ENCODE measurements around the gene SPSB1. TPM values are rescaled to one million over a fixed set of nuclear protein-coding genes. Genes with fewer than 3 reads are reported as not detected.

SPSB1 gene
- polyA plus RNA-seq, 1 donor (not counting 4 experiments of a cell fraction or from before 2014, with no cell fraction given) = 19.8 TPM

DNA sequence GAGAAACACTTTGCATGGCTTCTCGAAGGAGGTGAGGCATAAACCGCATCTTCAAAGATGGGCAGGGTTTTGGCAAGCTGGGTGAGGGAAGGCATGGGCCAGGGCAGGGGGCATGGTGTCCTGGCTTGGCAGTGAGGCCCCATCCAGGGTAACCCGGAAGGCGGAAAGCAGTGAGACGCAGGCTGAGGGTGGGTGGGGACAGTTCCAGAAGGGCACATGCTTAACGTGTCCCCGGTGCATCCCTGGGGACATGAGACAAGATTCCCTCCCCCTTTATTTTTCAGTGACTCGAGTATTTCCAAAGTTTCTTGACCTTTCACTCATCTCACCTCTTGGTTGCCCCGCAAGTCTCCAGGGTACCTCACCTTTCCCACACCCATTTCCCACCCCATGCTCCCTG lies 123.8 kb downstream of the SPSB1 start:
- Histone ChIP-seq H3K4me3 (ENCODE audit: control insufficient read depth in 2 of 3, extremely low read depth in 1 of 3, insufficient read depth in 2 of 3, low read depth in 1 of 3, low read length in 3 of 3) (no peak overlapping the region), H2AFZ (ENCODE audit: control insufficient read depth, low read length) (no peak overlapping the region), H3K4me1 (ENCODE audit: control insufficient read depth, extremely low read depth, insufficient read depth, low read length) (peaks cover 14% of the 10 kb centered on the region), H3K36me3 (ENCODE audit: control insufficient read depth in 2 of 2, extremely low read depth in 1 of 2, insufficient read depth in 2 of 2, low read length in 2 of 2) (no peaks in the 10 kb centered on the region), H3K4me2 (ENCODE audit: control insufficient read depth, extremely low read depth, insufficient read depth, low read depth, low read length) (no peak overlapping the region), H3K79me2 (ENCODE audit: control insufficient read depth, insufficient read depth, low read length) (no peaks in the 10 kb centered on the region), H3K27ac (ENCODE audit: control insufficient read depth, insufficient read depth, low read length) (no peak overlapping the region), H3K9me3 (ENCODE audit: control insufficient read depth, low read depth, low read length) (no peaks in the 10 kb centered on the region), H4K20me1 (ENCODE audit: control insufficient read depth, extremely low read depth, insufficient read depth, low read length) (no peaks in the 10 kb centered on the region), H3K27me3 (ENCODE audit: control insufficient read depth, extremely low read depth, insufficient read depth, low read length) (peaks cover 3% of the 10 kb centered on the region), H3K9ac (ENCODE audit: control insufficient read depth, extremely low read depth, insufficient read depth, low read length) (no peak overlapping the region), H3K9me1 (ENCODE audit: control insufficient read depth, extremely low read depth, insufficient read depth, low read length) (no peaks in the 10 kb centered on the region)
- DNase-seq (ENCODE audit: low read depth, low spot score) = no peak
- no peak for TF ChIP-seq CTCF (optimal IDR thresholded peaks at IDR 0.05 in 1 of 3, IDR thresholded peaks at IDR 0.05 in 1 of 3, conservative IDR thresholded peaks at IDR 0.05 in 1 of 3; ENCODE audit: extremely low read depth in 1 of 3, insufficient read depth in 2 of 3, low read length in 3 of 3)
- no peak for TF ChIP-seq EZH2 (IDR thresholded peaks at IDR 0.05; ENCODE audit: low read length)
- dilution Hi-C loops (cut with MboI; ENCODE audit: extremely low pct_ligation_motif_present, low sequenced_read_pairs) = no loop called here
- no peak for FAIRE-seq

GRCh38 chr1:9416918-9417500 lies 124.3 kb downstream of the SPSB1 start:
- DNase-seq (ENCODE audit: low read depth, low spot score) (no peak), FAIRE-seq (no peak)
- TF ChIP-seq EZH2 (IDR thresholded peaks at IDR 0.05; ENCODE audit: low read length) (no peak), CTCF (optimal IDR thresholded peaks at IDR 0.05 in 1 of 3, IDR thresholded peaks at IDR 0.05 in 1 of 3, conservative IDR thresholded peaks at IDR 0.05 in 1 of 3; ENCODE audit: extremely low read depth in 1 of 3, insufficient read depth in 2 of 3, low read length in 3 of 3) (no peak)
- dilution Hi-C loops (cut with MboI; ENCODE audit: extremely low pct_ligation_motif_present, low sequenced_read_pairs) = no loop called here
- H3K79me2 ChIP-seq (ENCODE audit: control insufficient read depth, insufficient read depth, low read length) = no peaks in the 10 kb centered on the region
- no peak overlapping the region for H3K4me3 ChIP-seq (ENCODE audit: control insufficient read depth in 2 of 3, extremely low read depth in 1 of 3, insufficient read depth in 2 of 3, low read depth in 1 of 3, low read length in 3 of 3)
- no peaks in the 10 kb centered on the region for H3K9me1 ChIP-seq (ENCODE audit: control insufficient read depth, extremely low read depth, insufficient read depth, low read length)
- H3K4me1 ChIP-seq (ENCODE audit: control insufficient read depth, extremely low read depth, insufficient read depth, low read length) = peaks cover 14% of the 10 kb centered on the region
- no peak overlapping the region for H2AFZ ChIP-seq (ENCODE audit: control insufficient read depth, low read length)
- H3K36me3 ChIP-seq (ENCODE audit: control insufficient read depth in 2 of 2, extremely low read depth in 1 of 2, insufficient read depth in 2 of 2, low read length in 2 of 2) = no peaks in the 10 kb centered on the region
- no peak overlapping the region for H3K9ac ChIP-seq (ENCODE audit: control insufficient read depth, extremely low read depth, insufficient read depth, low read length)
- H3K27ac ChIP-seq (ENCODE audit: control insufficient read depth, insufficient read depth, low read length) = no peak overlapping the region
- H3K4me2 ChIP-seq (ENCODE audit: control insufficient read depth, extremely low read depth, insufficient read depth, low read depth, low read length) = no peak overlapping the region
- H3K9me3 ChIP-seq (ENCODE audit: control insufficient read depth, low read depth, low read length) = no peaks in the 10 kb centered on the region
- H4K20me1 ChIP-seq (ENCODE audit: control insufficient read depth, extremely low read depth, insufficient read depth, low read length) = no peaks in the 10 kb centered on the region
- peaks cover 3% of the 10 kb centered on the region for H3K27me3 ChIP-seq (ENCODE audit: control insufficient read depth, extremely low read depth, insufficient read depth, low read length)

Data from keratinocyte (primary cell).